GM12878 (cell line): Measurements from ENCODE around the gene RAB10.
"Not testable (repeated sequence)": the region's sequence is repeated elsewhere in the genome, so short reads cannot be mapped to it uniquely, and the experiment has no call there.

Experiments
- CEBPB ChIP-seq, 2 experiments: fragments of 150-350 bp in 1 of 2; IDR thresholded peaks; 2 replicates each; pipeline ENCODE4 v1.6.1; 2012 to 2014; ENCODE audit warnings: low read depth in 2 of 2, low read length in 2 of 2, borderline replicate concordance in 1 of 2, inconsistent platforms in 1 of 2
- EGR1 ChIP-seq, 2 experiments: IDR thresholded peaks; 1 replicate in 1 of 2; 2 replicates in 1 of 2; pipeline ENCODE4 v1.6.1; 2011 to 2012; ENCODE audit warnings: low read depth in 2 of 2, low read length in 2 of 2, borderline replicate concordance in 1 of 2, mild to moderate bottlenecking in 1 of 2, moderate library complexity in 1 of 2
- ESRRA ChIP-seq: IDR thresholded peaks from 2 replicates; pipeline ENCODE4 v1.6.1; 2012; ENCODE audit warnings: mild to moderate bottlenecking, low read length, improper control_type of control experiment
- FOXK2 ChIP-seq: fragments of 450-650 bp; IDR thresholded peaks from 2 replicates; pipeline ENCODE4 v1.6.1; 2017; ENCODE audit warnings: mild to moderate bottlenecking, moderate library complexity
- KDM1A ChIP-seq: fragments of 200-600 bp; sonication (generic); IDR thresholded peaks from 2 replicates; pipeline ENCODE4 v1.6.1; 2016; ENCODE audit warnings: borderline replicate concordance
- MEF2A ChIP-seq: IDR thresholded peaks from 2 replicates; pipeline ENCODE4 v1.6.1; 2011; ENCODE audit warnings: low read depth, mild to moderate bottlenecking, low read length, moderate library complexity; ENCODE audit not compliant: insufficient read depth
- PKNOX1 ChIP-seq: fragments of 450-650 bp; IDR thresholded peaks from 2 replicates; pipeline ENCODE4 v1.6.1; 2016; ENCODE audit warnings: mild to moderate bottlenecking
- POLR2A ChIP-seq: IDR thresholded peaks from 2 replicates; pipeline ENCODE4 v1.6.1; 2011; ENCODE audit warnings: low read depth, mild to moderate bottlenecking, low read length
- POU2F2 ChIP-seq: IDR thresholded peaks from 3 replicates; pipeline ENCODE4 v1.6.1; 2011; ENCODE audit warnings: low read depth, mild to moderate bottlenecking, low read length, borderline replicate concordance
- TF ChIP-seq, protein P1 (sequence below), 3 experiments: IDR thresholded peaks in 2 of 3; conservative IDR thresholded peaks in 1 of 3; 2 replicates each; pipeline ENCODE4 v1.5.1; 2011; ENCODE audit warnings: low read depth in 3 of 3, low read length in 3 of 3, mild to moderate bottlenecking in 3 of 3, control low read depth in 2 of 3, moderate library complexity in 2 of 3, inconsistent platforms in 1 of 3, mixed read lengths in 1 of 3; ENCODE audit not compliant: control insufficient read depth in 2 of 3, insufficient read depth in 1 of 3; ENCODE audit errors: extremely low read depth in 1 of 3

DNA sequence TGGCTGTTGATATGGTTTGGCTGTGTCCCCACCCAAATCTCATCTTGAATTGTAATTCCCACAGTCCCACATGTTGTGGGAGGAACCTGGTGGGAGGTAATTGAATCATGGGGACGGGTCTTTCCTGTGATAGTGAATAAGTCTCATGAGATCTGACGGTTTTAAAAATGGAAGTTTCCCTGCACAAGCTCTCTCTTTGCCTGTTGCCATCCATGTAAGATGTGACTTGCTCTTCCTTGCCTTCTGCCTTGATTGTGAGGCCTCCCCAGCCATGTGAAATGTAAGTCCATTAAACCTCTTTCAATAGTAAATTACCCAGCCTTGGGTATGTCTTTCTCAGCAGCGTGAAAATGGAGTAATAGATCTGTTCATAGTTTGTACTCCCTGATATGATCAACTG, 47.0 kb downstream of the RAB10 start:
- TF ChIP-seq, protein P1, sequence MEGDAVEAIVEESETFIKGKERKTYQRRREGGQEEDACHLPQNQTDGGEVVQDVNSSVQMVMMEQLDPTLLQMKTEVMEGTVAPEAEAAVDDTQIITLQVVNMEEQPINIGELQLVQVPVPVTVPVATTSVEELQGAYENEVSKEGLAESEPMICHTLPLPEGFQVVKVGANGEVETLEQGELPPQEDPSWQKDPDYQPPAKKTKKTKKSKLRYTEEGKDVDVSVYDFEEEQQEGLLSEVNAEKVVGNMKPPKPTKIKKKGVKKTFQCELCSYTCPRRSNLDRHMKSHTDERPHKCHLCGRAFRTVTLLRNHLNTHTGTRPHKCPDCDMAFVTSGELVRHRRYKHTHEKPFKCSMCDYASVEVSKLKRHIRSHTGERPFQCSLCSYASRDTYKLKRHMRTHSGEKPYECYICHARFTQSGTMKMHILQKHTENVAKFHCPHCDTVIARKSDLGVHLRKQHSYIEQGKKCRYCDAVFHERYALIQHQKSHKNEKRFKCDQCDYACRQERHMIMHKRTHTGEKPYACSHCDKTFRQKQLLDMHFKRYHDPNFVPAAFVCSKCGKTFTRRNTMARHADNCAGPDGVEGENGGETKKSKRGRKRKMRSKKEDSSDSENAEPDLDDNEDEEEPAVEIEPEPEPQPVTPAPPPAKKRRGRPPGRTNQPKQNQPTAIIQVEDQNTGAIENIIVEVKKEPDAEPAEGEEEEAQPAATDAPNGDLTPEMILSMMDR (IDR thresholded peaks at IDR 0.05 in 2 of 3, conservative IDR thresholded peaks at IDR 0.05 in 1 of 3; ENCODE audit: control insufficient read depth in 2 of 3, extremely low read depth in 1 of 3, insufficient read depth in 1 of 3, low read depth in 3 of 3, low read length in 3 of 3), result not testable (repeated sequence)
- not testable (repeated sequence) for TF ChIP-seq ESRRA; POU2F2; KDM1A; EGR1 (IDR thresholded peaks at IDR 0.05; ENCODE audit: borderline replicate concordance in 1 of 2, low read depth in 2 of 2, low read length in 2 of 2); FOXK2; POLR2A; MEF2A; PKNOX1; CEBPB (IDR thresholded peaks at IDR 0.05; ENCODE audit: borderline replicate concordance in 1 of 2, low read depth in 2 of 2, low read length in 2 of 2)
